ENCODE data around the gene PATJ. TPM values are rescaled to one million over a fixed set of nuclear protein-coding genes. Genes with fewer than 3 reads are reported as not detected.
"Not testable (repeated sequence)": the region's sequence is repeated elsewhere in the genome, so short reads cannot be mapped to it uniquely, and the experiment has no call there.

Gene PATJ
- total RNA-seq, 1 donor from 2014 or later = 126 TPM

DNA sequence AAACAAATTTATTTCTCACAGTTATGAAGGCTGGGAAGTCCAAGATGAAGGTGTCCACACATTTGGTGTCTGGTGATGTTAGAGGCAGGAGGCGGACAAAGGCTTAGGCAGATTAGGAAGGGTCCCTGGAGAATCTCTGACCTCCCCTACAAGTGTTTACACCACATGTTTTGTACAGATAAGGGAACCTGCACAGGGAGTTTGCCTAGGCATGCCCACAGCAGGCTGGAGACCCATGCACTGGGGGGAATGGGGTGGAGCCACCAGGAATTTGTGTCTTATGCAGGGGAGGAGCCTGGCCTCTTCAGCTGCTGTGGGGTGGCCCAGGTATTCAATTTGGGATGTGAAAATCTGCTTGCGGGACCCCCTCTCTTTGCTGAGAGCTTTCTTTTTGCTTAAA lies 131.3 kb downstream of the PATJ start:
- no peaks in the 10 kb centered on the region for H3K27me3 Mint-ChIP-seq
- TF ChIP-seq CTCF (IDR thresholded peaks at IDR 0.05; ENCODE audit: unreplicated experiment) = no peak
- H3K4me1 Mint-ChIP-seq (ENCODE audit: low read depth) = peaks cover 6% of the 10 kb centered on the region
- H3K27ac Mint-ChIP-seq = no peak overlapping the region
- peaks cover 38% of the 10 kb centered on the region for H3K36me3 Mint-ChIP-seq (ENCODE audit: insufficient read depth)
- H3K4me3 Mint-ChIP-seq (ENCODE audit: low read depth) = no peak overlapping the region
- peaks cover 6% of the 10 kb centered on the region for H3K9me3 Mint-ChIP-seq (ENCODE audit: low read depth)
- DNase-seq (ENCODE audit: low spot score, unreplicated experiment) = no peak

DNA sequence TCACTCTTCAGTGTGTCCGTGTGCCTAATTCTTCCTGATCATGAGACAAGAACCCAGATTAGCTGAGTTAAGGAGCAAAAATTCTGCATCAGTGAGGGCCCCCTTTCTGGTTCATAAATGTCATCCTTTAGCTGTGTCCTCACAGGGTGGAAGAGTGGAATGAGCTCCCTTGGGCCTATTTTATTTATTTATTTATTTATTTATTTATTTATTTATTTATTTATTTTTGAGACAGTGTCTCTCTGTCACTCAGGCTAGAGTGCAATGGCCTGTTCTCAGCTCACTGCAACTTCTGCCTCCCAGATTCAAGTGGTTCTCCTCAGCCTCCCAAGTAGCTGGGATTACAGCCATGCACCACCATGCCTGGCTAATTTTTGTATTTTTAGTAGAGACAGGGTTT lies 131.7 kb downstream of the PATJ start:
- Mint-ChIP-seq H3K4me1 (ENCODE audit: low read depth) (peaks cover 6% of the 10 kb centered on the region), H3K36me3 (ENCODE audit: insufficient read depth) (peaks cover 37% of the 10 kb centered on the region), H3K9me3 (ENCODE audit: low read depth) (peaks cover 6% of the 10 kb centered on the region), H3K4me3 (ENCODE audit: low read depth) (no peak overlapping the region), H3K27me3 (no peaks in the 10 kb centered on the region), H3K27ac (no peak overlapping the region)
- TF ChIP-seq CTCF (IDR thresholded peaks at IDR 0.05; ENCODE audit: unreplicated experiment) = no peak
- no peak for DNase-seq (ENCODE audit: low spot score, unreplicated experiment)

- peaks cover 6% of the 10 kb centered on the region for H3K9me3 Mint-ChIP-seq (ENCODE audit: low read depth)
- no peak for TF ChIP-seq CTCF (IDR thresholded peaks at IDR 0.05; ENCODE audit: unreplicated experiment)
- no peak for DNase-seq (ENCODE audit: low spot score, unreplicated experiment)
- no peak overlapping the region for H3K4me3 Mint-ChIP-seq (ENCODE audit: low read depth)
- H3K27me3 Mint-ChIP-seq = no peaks in the 10 kb centered on the region
- no peak overlapping the region for H3K27ac Mint-ChIP-seq
- peaks cover 39% of the 10 kb centered on the region for H3K36me3 Mint-ChIP-seq (ENCODE audit: insufficient read depth)
- peaks cover 6% of the 10 kb centered on the region for H3K4me1 Mint-ChIP-seq (ENCODE audit: low read depth)
These were observed 132.9 kb downstream of the PATJ start for GRCh38 chr1:61875198-61875597.

- H3K27me3 Mint-ChIP-seq; DNase-seq (ENCODE audit: low spot score, unreplicated experiment); H3K4me1 Mint-ChIP-seq (ENCODE audit: low read depth); H3K9me3 Mint-ChIP-seq (ENCODE audit: low read depth); H3K27ac Mint-ChIP-seq; H3K4me3 Mint-ChIP-seq (ENCODE audit: low read depth): not testable (repeated sequence)
- H3K36me3 Mint-ChIP-seq (ENCODE audit: insufficient read depth) = peaks cover 36% of the 10 kb centered on the region
These were observed 137.7 kb downstream of the PATJ start for GRCh38 chr1:61879887-61880474.

- no peak for DNase-seq (ENCODE audit: low spot score, unreplicated experiment)
- Mint-ChIP-seq H3K9me3 (ENCODE audit: low read depth) (peaks cover 6% of the 10 kb centered on the region), H3K4me1 (ENCODE audit: low read depth) (peaks cover 8% of the 10 kb centered on the region), H3K4me3 (ENCODE audit: low read depth) (no peak overlapping the region), H3K27me3 (no peaks in the 10 kb centered on the region), H3K27ac (peak overlapping the region; percentile 53), H3K36me3 (ENCODE audit: insufficient read depth) (peaks cover 31% of the 10 kb centered on the region)
- no peak for TF ChIP-seq CTCF (IDR thresholded peaks at IDR 0.05; ENCODE audit: unreplicated experiment)
These were observed 145.0 kb downstream of the PATJ start for GRCh38 chr1:61887076-61887867.
